Measurements from ENCODE around the gene KCTD2. TPM values are rescaled to one million over a fixed set of nuclear protein-coding genes. Genes with fewer than 3 reads are reported as not detected.

The KCTD2 gene
- total and polyA plus RNA-seq, 2 of the 13 experiments (the other 11 are each of a cell fraction or from before 2014, with no cell fraction given), result 28.3 to 32.6 TPM

DNA sequence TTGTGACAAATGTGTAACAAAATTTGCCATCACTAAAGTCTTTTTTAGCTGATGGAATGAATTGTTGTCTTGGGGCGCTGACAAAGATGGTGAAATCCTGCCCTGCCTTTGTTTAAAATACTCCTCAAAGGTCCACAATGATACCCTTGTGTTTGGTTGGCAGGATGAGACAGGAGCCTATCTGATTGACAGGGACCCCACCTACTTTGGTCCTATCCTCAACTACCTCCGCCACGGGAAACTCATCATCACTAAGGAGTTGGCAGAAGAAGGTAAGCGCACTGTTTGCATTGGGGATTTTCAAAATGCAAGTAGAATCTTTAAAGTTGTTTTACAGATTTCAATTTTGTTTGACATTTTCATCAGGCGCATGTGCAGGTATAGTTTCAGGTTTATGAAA lies 2.0 kb downstream of the KCTD2 start:
- FAIRE-seq (peak; percentile 32), ATAC-seq (no peak), DNase-seq (ENCODE audit: low spot score) (peak; percentile 44)
- H3K4me2 ChIP-seq (ENCODE audit: low read depth, low read length), result peak overlapping the region; percentile 93
- H3K4me1 ChIP-seq (ENCODE audit: insufficient read depth, low read length), result peaks cover 29% of the 10 kb centered on the region
- peaks cover 29% of the 10 kb centered on the region for H3K79me2 ChIP-seq (ENCODE audit: insufficient read depth, low read length)
- no peaks in the 10 kb centered on the region; the same call in 1 of the 2 replicates for H4K20me1 ChIP-seq (ENCODE audit: insufficient read depth, low read length)
- TF ChIP-seq ARNTL (CRISPR knock-in tag; IDR thresholded peaks at IDR 0.05) (no peak), SP5 (CRISPR knock-in tag; IDR thresholded peaks at IDR 0.05; ENCODE audit: borderline replicate concordance, low read depth) (peak; percentile 57; the same call in 1 of the 2 replicates), NFYB (CRISPR knock-in tag; IDR thresholded peaks at IDR 0.05) (0 out of 2 replicates have a peak, but pooled peaks have one; percentile 12), ELF3 (CRISPR knock-in tag; IDR thresholded peaks at IDR 0.05) (0 out of 2 replicates have a peak, but pooled peaks have one; percentile 11), SOX13 (IDR thresholded peaks at IDR 0.05) (no peak), SOX13 (CRISPR knock-in tag; conservative IDR thresholded peaks at IDR 0.05 in 1 of 2, IDR thresholded peaks at IDR 0.05 in 1 of 2) (peak in 1 of 2 experiments; percentile 32; a peak in 1 of 4 replicates), SAP130 (CRISPR knock-in tag; IDR thresholded peaks at IDR 0.05; ENCODE audit: low read depth) (0 out of 2 replicates have a peak, but pooled peaks have one; percentile 15), ZNF382 (CRISPR knock-in tag; IDR thresholded peaks at IDR 0.05; ENCODE audit: borderline replicate concordance) (no peak), ZNF335 (CRISPR knock-in tag; IDR thresholded peaks at IDR 0.05) (no peak)
- TF ChIP-seq, protein P1, sequence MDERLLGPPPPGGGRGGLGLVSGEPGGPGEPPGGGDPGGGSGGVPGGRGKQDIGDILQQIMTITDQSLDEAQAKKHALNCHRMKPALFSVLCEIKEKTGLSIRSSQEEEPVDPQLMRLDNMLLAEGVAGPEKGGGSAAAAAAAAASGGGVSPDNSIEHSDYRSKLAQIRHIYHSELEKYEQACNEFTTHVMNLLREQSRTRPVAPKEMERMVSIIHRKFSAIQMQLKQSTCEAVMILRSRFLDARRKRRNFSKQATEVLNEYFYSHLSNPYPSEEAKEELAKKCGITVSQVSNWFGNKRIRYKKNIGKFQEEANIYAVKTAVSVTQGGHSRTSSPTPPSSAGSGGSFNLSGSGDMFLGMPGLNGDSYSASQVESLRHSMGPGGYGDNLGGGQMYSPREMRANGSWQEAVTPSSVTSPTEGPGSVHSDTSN (CRISPR knock-in tag; IDR thresholded peaks at IDR 0.05), result peak; percentile 51; the same call in 1 of the 2 replicates
- TF ChIP-seq, protein P2, sequence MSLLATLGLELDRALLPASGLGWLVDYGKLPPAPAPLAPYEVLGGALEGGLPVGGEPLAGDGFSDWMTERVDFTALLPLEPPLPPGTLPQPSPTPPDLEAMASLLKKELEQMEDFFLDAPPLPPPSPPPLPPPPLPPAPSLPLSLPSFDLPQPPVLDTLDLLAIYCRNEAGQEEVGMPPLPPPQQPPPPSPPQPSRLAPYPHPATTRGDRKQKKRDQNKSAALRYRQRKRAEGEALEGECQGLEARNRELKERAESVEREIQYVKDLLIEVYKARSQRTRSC (CRISPR knock-in tag; IDR thresholded peaks at IDR 0.05; ENCODE audit: low read depth), result no peak
- TF ChIP-seq, protein P3, sequence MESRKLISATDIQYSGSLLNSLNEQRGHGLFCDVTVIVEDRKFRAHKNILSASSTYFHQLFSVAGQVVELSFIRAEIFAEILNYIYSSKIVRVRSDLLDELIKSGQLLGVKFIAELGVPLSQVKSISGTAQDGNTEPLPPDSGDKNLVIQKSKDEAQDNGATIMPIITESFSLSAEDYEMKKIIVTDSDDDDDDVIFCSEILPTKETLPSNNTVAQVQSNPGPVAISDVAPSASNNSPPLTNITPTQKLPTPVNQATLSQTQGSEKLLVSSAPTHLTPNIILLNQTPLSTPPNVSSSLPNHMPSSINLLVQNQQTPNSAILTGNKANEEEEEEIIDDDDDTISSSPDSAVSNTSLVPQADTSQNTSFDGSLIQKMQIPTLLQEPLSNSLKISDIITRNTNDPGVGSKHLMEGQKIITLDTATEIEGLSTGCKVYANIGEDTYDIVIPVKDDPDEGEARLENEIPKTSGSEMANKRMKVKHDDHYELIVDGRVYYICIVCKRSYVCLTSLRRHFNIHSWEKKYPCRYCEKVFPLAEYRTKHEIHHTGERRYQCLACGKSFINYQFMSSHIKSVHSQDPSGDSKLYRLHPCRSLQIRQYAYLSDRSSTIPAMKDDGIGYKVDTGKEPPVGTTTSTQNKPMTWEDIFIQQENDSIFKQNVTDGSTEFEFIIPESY (CRISPR knock-in tag; IDR thresholded peaks at IDR 0.05), result peak; percentile 72; the same call in 1 of the 2 replicates
- peaks cover 11 to 30% of the 10 kb centered on the region in 2 experiments for H3K36me3 ChIP-seq (replicated peaks in 1 of 2; ENCODE audit: control insufficient read depth in 1 of 2, insufficient read depth in 2 of 2, low read length in 2 of 2)
- no peaks in the 10 kb centered on the region; a peak in 1 of 5 replicates for H3K27me3 ChIP-seq (ENCODE audit: control insufficient read depth in 1 of 2, insufficient read depth in 2 of 2, low read length in 2 of 2)
- peak overlapping the region; percentile 92; the same call in 1 of the 2 replicates for H3K9ac ChIP-seq (ENCODE audit: insufficient read depth, low read depth, low read length)
- WGBS (ENCODE audit: low lambda C conversion rate), result 66% methylated on average over 5 of the region's 5 CpGs
- BruUV-seq (replicated peaks), result no TSS peak
- CTCF ChIA-PET (ENCODE audit: low intra/inter-chr PET ratio, low total read pairs), result no interaction called here
- H3K4me3 ChIP-seq (replicated peaks in 1 of 3; ENCODE audit: insufficient read depth in 1 of 3, low read depth in 2 of 3, low read length in 3 of 3), result peak overlapping the region in 1 of 3 experiments; percentile 90; a peak in 1 of 6 replicates
- in situ Hi-C loops (cut with HindIII; ENCODE audit: extremely low pct_ligation_motif_present, low pct_unique_long_range_greater_than_20kb), result no loop called here
- H3K9me3 ChIP-seq (ENCODE audit: low read length), result no peaks in the 10 kb centered on the region
- intact Hi-C loops (cut with micrococcal nuclease; ENCODE audit: unreplicated experiment), result loop anchor here (5.0 kb wide), 1 partner anchor 38 kb away; the partner anchor contains the start of gene SLC16A5
- no peak overlapping the region for H3K27ac ChIP-seq (ENCODE audit: extremely low read length, insufficient read depth, low read length)
- POLR2A ChIA-PET, result interaction anchor here (0.5 to 4.8 kb wide), 12 partner anchors 14 to 106 kb away, joined by 3 to 76 read pairs (median 6); partner anchors contain the start of genes ARMC7, MRPL58 and NT5C
- no peak overlapping the region for H2AFZ ChIP-seq (ENCODE audit: low read length)

Data from HepG2 (cell line).